Measurements from ENCODE around the gene ACTR3. TPM values are rescaled to one million over a fixed set of nuclear protein-coding genes. Genes with fewer than 3 reads are reported as not detected.

Gene ACTR3
- total and polyA plus RNA-seq, 2 donors = 119 to 391 TPM

DNA sequence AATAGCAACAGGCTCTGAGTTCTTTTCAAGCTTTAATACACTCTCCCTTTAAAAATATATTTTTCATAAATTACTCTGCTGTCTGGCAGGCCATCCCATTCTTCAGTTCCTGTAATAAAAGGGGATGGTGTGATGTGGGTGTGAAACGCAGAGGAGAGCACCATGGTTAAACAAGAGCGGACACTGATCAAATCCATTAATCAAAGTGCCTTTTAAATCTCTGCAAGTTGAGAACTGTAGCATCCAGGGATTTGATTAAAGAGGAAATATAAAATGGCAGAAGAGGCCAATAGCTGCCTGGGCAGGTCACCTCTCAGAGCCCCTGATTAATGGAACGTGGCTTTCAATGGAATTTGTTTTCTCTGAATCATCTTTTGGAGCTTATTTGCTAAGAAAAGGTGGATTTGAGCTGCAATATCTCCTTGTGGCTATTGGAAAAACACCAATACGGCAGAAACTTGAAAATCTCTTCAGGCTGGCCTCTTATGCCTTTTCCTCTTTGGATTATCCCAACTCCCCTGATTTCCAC is 96.9 kb downstream of the ACTR3 start:
- no peaks in the 10 kb centered on the region for H3K4me1 ChIP-seq (ENCODE audit: control insufficient read depth in 2 of 2, insufficient read depth in 2 of 2, low read length in 2 of 2)
- H3K27ac ChIP-seq (ENCODE audit: low read depth in 1 of 2, low read length in 1 of 2) = no peak overlapping the region
- no peaks in the 10 kb centered on the region for H3K36me3 ChIP-seq (ENCODE audit: control insufficient read depth in 2 of 2, insufficient read depth in 2 of 2, low read length in 1 of 2)
- DNase-seq (ENCODE audit: low read depth in 6 of 9, low spot score in 9 of 9) = no peak
- 83% methylated on average over 4 of the region's 4 CpGs for WGBS
- H3K4me3 ChIP-seq (ENCODE audit: low read length in 2 of 2) = no peak overlapping the region
- no peaks in the 10 kb centered on the region for H3K27me3 ChIP-seq (ENCODE audit: control insufficient read depth in 2 of 2, insufficient read depth in 1 of 2, low read length in 1 of 2)
- no peaks in the 10 kb centered on the region for H3K9me3 ChIP-seq (ENCODE audit: control insufficient read depth in 2 of 2, insufficient read depth in 1 of 2, low read length in 1 of 2)

DNA sequence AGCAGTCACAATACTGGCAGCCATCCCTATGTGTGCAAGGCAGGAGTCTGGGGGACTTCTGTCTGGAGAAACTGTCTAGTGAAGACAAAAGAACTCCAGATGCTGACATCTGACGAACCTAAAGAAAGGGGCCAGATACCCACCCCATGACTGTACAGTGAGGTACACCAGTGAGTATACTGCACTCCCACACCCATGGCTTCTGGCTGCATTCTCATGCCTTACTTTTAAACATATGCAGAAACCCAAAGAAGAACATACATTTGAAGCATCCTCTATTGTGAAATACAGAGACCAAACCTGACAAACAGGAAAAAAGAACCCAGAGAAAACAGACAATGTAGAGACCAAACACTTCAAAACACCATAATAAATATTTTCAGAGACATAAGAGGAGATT is 102.2 kb downstream of the ACTR3 start:
- 88% methylated on average over 1 of the region's 1 CpG for WGBS
- DNase-seq (ENCODE audit: low read depth in 6 of 9, low spot score in 9 of 9) = no peak
- Histone ChIP-seq H3K4me1 (ENCODE audit: control insufficient read depth in 2 of 2, insufficient read depth in 2 of 2, low read length in 2 of 2) (no peaks in the 10 kb centered on the region), H3K4me3 (ENCODE audit: low read length in 2 of 2) (no peak overlapping the region), H3K36me3 (ENCODE audit: control insufficient read depth in 2 of 2, insufficient read depth in 2 of 2, low read length in 1 of 2) (no peaks in the 10 kb centered on the region), H3K9me3 (ENCODE audit: control insufficient read depth in 2 of 2, insufficient read depth in 1 of 2, low read length in 1 of 2) (no peaks in the 10 kb centered on the region), H3K27ac (ENCODE audit: low read depth in 1 of 2, low read length in 1 of 2) (no peak overlapping the region), H3K27me3 (ENCODE audit: control insufficient read depth in 2 of 2, insufficient read depth in 1 of 2, low read length in 1 of 2) (no peaks in the 10 kb centered on the region)

DNA sequence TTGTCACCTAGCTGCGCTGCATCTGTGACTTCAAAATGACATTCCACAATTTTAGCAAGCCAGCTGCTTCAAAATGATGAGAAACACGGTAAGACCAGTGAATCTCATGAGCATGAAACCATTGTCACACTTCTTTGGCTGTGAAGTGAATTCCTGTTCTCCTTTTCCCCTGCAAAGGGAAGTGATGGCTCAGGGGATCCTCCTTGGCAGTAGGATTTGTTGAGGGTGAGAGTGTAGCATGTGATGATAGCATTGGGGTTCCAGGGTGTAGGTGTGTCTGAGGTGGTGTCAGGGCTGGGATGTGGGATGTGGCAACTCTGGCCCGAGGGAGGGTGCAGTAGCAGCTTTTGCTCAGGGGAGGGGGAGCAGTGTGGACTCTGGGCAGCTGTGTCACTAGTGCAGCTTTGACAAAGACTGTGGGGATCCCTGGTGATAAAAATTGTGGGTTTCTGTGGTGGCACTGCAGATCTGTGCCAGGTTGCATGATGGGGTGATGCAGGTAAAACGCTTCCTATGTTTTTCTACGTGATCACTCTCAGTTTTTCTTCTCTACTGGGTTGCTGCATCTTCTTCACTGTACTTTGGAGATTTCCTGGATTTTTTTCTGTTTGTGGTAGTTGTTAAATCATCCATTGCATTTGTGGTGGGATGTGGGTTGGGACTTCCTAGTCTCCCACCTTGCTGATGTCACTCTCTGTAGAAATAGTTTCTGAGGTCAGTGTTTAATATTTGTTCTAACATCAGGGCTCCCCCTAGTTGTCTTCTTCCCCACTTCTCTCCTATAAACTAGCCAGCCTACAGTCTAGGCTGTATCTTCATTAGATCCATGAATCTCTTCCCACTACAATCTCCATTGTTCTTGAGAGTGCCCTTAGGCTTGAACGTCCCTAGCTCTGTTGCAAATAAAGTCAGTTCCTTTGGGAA is 107.0 kb downstream of the ACTR3 start:
- H3K27ac ChIP-seq (ENCODE audit: low read depth in 1 of 2, low read length in 1 of 2) = no peak overlapping the region
- H3K27me3 ChIP-seq (ENCODE audit: control insufficient read depth in 2 of 2, insufficient read depth in 1 of 2, low read length in 1 of 2) = no peaks in the 10 kb centered on the region
- H3K4me1 ChIP-seq (ENCODE audit: control insufficient read depth in 2 of 2, insufficient read depth in 2 of 2, low read length in 2 of 2) = no peaks in the 10 kb centered on the region
- no peaks in the 10 kb centered on the region for H3K36me3 ChIP-seq (ENCODE audit: control insufficient read depth in 2 of 2, insufficient read depth in 2 of 2, low read length in 1 of 2)
- no peaks in the 10 kb centered on the region for H3K9me3 ChIP-seq (ENCODE audit: control insufficient read depth in 2 of 2, insufficient read depth in 1 of 2, low read length in 1 of 2)
- no peak for DNase-seq (ENCODE audit: low read depth in 6 of 9, low spot score in 9 of 9)
- H3K4me3 ChIP-seq (ENCODE audit: low read length in 2 of 2) = no peak overlapping the region
- WGBS = 77% methylated on average over 6 of the region's 6 CpGs

DNA sequence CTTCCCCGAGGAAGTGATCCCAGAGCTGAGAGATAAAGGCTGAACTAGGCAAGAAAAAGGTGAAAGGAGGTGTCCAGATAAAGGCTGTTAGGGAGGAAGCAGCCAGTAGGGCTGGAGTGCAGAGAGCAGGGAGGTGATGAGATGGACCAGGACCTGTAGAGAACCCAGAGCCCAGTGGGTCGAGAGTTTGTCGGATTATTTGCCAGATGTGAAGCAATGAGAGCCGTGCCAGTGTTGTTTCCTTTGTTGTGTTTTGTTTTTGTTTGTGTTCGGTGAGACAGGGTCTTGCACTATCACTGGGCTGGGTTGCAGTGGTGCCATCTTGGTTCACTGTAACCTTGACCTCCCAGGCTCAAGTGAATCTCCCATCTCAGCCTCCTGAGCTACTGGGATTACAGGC is 111.3 kb downstream of the ACTR3 start:
- H3K4me3 ChIP-seq (ENCODE audit: low read length in 2 of 2) = no peak overlapping the region
- no peaks in the 10 kb centered on the region for H3K36me3 ChIP-seq (ENCODE audit: control insufficient read depth in 2 of 2, insufficient read depth in 2 of 2, low read length in 1 of 2)
- H3K9me3 ChIP-seq (ENCODE audit: control insufficient read depth in 2 of 2, insufficient read depth in 1 of 2, low read length in 1 of 2) = no peaks in the 10 kb centered on the region
- no peak for DNase-seq (ENCODE audit: low read depth in 6 of 9, low spot score in 9 of 9)
- WGBS = 80% methylated on average over 5 of the region's 5 CpGs
- no peaks in the 10 kb centered on the region for H3K4me1 ChIP-seq (ENCODE audit: control insufficient read depth in 2 of 2, insufficient read depth in 2 of 2, low read length in 2 of 2)
- H3K27ac ChIP-seq (ENCODE audit: low read depth in 1 of 2, low read length in 1 of 2) = no peak overlapping the region
- H3K27me3 ChIP-seq (ENCODE audit: control insufficient read depth in 2 of 2, insufficient read depth in 1 of 2, low read length in 1 of 2) = no peaks in the 10 kb centered on the region

DNA sequence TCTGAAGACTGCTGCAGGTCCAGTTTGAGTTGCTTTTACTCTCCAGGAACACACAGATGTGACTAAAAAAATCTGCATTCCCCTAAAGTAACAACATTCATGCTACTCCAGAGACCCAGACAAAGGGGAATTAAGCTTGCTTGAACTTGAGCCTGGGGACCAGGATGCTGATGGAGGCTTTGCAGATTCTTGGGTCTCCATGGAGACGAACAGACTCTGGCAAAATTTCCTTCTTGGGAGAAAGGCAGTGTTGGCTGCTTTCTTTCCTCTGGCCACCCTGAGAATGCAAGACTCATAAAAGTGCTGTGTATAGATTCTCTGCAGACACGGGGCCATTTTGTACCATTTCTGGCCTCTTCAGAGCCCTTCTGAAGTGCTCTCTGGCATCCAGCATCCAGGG is 112.0 kb downstream of the ACTR3 start:
- H3K36me3 ChIP-seq (ENCODE audit: control insufficient read depth in 2 of 2, insufficient read depth in 2 of 2, low read length in 1 of 2) = no peaks in the 10 kb centered on the region
- H3K4me1 ChIP-seq (ENCODE audit: control insufficient read depth in 2 of 2, insufficient read depth in 2 of 2, low read length in 2 of 2) = no peaks in the 10 kb centered on the region
- DNase-seq (ENCODE audit: low read depth in 6 of 9, low spot score in 9 of 9) = no peak
- no peak overlapping the region for H3K27ac ChIP-seq (ENCODE audit: low read depth in 1 of 2, low read length in 1 of 2)
- WGBS = 87% methylated on average over 2 of the region's 2 CpGs
- H3K9me3 ChIP-seq (ENCODE audit: control insufficient read depth in 2 of 2, insufficient read depth in 1 of 2, low read length in 1 of 2) = no peaks in the 10 kb centered on the region
- no peaks in the 10 kb centered on the region for H3K27me3 ChIP-seq (ENCODE audit: control insufficient read depth in 2 of 2, insufficient read depth in 1 of 2, low read length in 1 of 2)
- no peak overlapping the region for H3K4me3 ChIP-seq (ENCODE audit: low read length in 2 of 2)

DNA sequence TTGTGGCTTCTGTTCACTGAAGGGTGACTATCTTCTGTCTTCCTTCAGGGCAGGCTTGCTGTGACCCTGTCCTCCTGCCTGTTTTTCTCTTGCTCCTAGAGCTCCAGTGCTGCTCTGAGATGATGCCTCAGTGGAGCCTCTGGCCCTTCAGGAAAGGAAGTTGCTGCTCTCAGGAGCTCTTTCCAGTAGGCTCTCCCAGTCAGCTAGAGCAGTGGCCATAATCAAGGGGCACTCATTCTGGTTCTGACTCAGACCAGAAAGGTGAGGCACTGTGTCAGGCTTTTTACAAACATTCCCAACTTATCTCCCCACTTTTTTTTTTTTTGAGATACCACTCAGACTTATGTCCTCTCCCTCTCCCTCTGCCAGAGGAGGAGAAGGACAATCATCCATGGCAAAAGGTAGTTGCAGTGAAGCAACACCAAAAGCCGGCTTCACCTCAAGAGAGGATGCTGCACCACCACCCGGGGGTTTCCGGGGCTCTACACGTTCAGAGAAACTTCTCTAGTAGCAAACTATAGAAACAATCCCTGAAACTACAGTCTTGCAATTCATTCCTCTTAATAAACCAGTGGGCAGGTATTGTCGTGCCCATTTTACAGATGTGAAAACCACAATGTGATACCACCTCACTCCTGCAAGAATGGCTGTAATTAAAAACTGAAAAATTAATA is 115.4 kb downstream of the ACTR3 start:
- no peak for DNase-seq (ENCODE audit: low read depth in 6 of 9, low spot score in 9 of 9)
- Histone ChIP-seq H3K9me3 (ENCODE audit: control insufficient read depth in 2 of 2, insufficient read depth in 1 of 2, low read length in 1 of 2) (no peaks in the 10 kb centered on the region), H3K27ac (ENCODE audit: low read depth in 1 of 2, low read length in 1 of 2) (no peak overlapping the region), H3K4me1 (ENCODE audit: control insufficient read depth in 2 of 2, insufficient read depth in 2 of 2, low read length in 2 of 2) (no peaks in the 10 kb centered on the region), H3K4me3 (ENCODE audit: low read length in 2 of 2) (no peak overlapping the region), H3K27me3 (ENCODE audit: control insufficient read depth in 2 of 2, insufficient read depth in 1 of 2, low read length in 1 of 2) (no peaks in the 10 kb centered on the region), H3K36me3 (ENCODE audit: control insufficient read depth in 2 of 2, insufficient read depth in 2 of 2, low read length in 1 of 2) (no peaks in the 10 kb centered on the region)
- 93% methylated on average over 5 of the region's 5 CpGs for WGBS

DNA sequence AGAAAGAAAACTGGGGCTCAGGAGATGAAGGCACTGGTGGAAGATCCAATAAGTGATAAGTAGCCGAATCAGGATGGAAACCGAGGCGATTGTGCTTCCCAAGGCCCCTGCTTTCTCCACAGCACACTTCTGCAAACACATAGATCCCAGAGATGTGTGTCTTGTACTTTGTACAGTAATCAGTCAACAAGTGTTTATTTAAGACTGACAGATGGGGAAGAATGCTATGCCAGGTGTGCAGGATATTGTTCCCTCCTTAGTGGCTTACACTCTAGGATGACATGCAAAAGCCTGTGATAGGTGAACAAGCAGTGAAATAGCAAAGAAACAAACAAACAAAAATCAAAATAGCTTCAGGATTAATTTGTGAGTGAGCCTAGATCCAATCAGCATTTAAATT is 116.6 kb downstream of the ACTR3 start:
- H3K9me3 ChIP-seq (ENCODE audit: control insufficient read depth in 2 of 2, insufficient read depth in 1 of 2, low read length in 1 of 2) = no peaks in the 10 kb centered on the region
- no peak for DNase-seq (ENCODE audit: low read depth in 6 of 9, low spot score in 9 of 9)
- H3K27ac ChIP-seq (ENCODE audit: low read depth in 1 of 2, low read length in 1 of 2) = no peak overlapping the region
- H3K36me3 ChIP-seq (ENCODE audit: control insufficient read depth in 2 of 2, insufficient read depth in 2 of 2, low read length in 1 of 2) = no peaks in the 10 kb centered on the region
- WGBS = 94% methylated on average over 3 of the region's 3 CpGs
- no peaks in the 10 kb centered on the region for H3K4me1 ChIP-seq (ENCODE audit: control insufficient read depth in 2 of 2, insufficient read depth in 2 of 2, low read length in 2 of 2)
- no peak overlapping the region for H3K4me3 ChIP-seq (ENCODE audit: low read length in 2 of 2)
- H3K27me3 ChIP-seq (ENCODE audit: control insufficient read depth in 2 of 2, insufficient read depth in 1 of 2, low read length in 1 of 2) = no peaks in the 10 kb centered on the region

DNA sequence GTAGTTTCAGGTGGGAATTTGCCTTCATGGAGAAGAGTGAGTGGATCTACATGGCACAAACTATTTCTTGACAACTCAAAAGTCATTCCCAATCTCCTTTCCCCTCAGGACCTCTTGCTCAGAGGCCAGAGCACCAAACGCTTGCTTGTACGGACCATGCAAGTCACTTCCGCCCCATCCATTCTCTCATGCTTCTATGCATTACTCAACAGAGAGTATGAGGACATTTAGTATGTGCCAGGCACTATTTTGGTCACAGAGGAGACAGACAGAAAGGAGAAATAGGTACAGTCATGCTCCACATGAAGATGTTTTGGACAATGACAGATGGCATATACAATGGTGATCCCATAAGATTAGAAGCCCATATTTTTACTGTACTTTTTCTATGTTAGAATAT is 117.5 kb downstream of the ACTR3 start:
- no peak overlapping the region for H3K27ac ChIP-seq (ENCODE audit: low read depth in 1 of 2, low read length in 1 of 2)
- DNase-seq (ENCODE audit: low read depth in 6 of 9, low spot score in 9 of 9) = no peak
- no peaks in the 10 kb centered on the region for H3K9me3 ChIP-seq (ENCODE audit: control insufficient read depth in 2 of 2, insufficient read depth in 1 of 2, low read length in 1 of 2)
- H3K36me3 ChIP-seq (ENCODE audit: control insufficient read depth in 2 of 2, insufficient read depth in 2 of 2, low read length in 1 of 2) = no peaks in the 10 kb centered on the region
- H3K4me3 ChIP-seq (ENCODE audit: low read length in 2 of 2) = no peak overlapping the region
- 96% methylated on average over 3 of the region's 3 CpGs for WGBS
- H3K4me1 ChIP-seq (ENCODE audit: control insufficient read depth in 2 of 2, insufficient read depth in 2 of 2, low read length in 2 of 2) = no peaks in the 10 kb centered on the region
- H3K27me3 ChIP-seq (ENCODE audit: control insufficient read depth in 2 of 2, insufficient read depth in 1 of 2, low read length in 1 of 2) = no peaks in the 10 kb centered on the region

DNA sequence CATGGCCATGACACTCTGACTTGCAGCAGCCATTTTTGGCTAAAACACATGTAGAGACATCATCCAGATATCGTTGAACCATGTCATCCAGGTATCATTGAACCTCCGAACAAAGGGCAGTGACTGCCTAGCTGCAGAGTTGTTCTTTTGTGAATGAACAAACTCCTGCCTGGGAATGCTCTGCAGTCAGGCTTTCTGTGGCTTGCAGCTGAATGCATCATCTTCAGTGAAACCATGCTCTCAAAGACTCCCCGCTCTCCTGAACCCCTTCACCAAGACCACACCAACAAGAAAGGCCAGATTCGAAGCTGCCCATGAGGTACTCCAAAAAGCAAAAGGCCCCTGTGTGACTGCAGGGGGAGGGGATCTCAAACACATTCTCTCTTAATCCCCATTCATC is 118.8 kb downstream of the ACTR3 start:
- Histone ChIP-seq H3K4me3 (ENCODE audit: low read length in 2 of 2) (no peak overlapping the region), H3K36me3 (ENCODE audit: control insufficient read depth in 2 of 2, insufficient read depth in 2 of 2, low read length in 1 of 2) (no peaks in the 10 kb centered on the region), H3K27ac (ENCODE audit: low read depth in 1 of 2, low read length in 1 of 2) (no peak overlapping the region), H3K27me3 (ENCODE audit: control insufficient read depth in 2 of 2, insufficient read depth in 1 of 2, low read length in 1 of 2) (no peaks in the 10 kb centered on the region), H3K9me3 (ENCODE audit: control insufficient read depth in 2 of 2, insufficient read depth in 1 of 2, low read length in 1 of 2) (no peaks in the 10 kb centered on the region), H3K4me1 (ENCODE audit: control insufficient read depth in 2 of 2, insufficient read depth in 2 of 2, low read length in 2 of 2) (no peaks in the 10 kb centered on the region)
- no peak for DNase-seq (ENCODE audit: low read depth in 6 of 9, low spot score in 9 of 9)
- 82% methylated on average over 4 of the region's 4 CpGs for WGBS
